ENCODE data around the gene FCER2. TPM values are rescaled to one million over a fixed set of nuclear protein-coding genes. Genes with fewer than 3 reads are reported as not detected.

FCER2 gene
- total RNA-seq, 1 experiment from 2014 or later: not detected

DNA sequence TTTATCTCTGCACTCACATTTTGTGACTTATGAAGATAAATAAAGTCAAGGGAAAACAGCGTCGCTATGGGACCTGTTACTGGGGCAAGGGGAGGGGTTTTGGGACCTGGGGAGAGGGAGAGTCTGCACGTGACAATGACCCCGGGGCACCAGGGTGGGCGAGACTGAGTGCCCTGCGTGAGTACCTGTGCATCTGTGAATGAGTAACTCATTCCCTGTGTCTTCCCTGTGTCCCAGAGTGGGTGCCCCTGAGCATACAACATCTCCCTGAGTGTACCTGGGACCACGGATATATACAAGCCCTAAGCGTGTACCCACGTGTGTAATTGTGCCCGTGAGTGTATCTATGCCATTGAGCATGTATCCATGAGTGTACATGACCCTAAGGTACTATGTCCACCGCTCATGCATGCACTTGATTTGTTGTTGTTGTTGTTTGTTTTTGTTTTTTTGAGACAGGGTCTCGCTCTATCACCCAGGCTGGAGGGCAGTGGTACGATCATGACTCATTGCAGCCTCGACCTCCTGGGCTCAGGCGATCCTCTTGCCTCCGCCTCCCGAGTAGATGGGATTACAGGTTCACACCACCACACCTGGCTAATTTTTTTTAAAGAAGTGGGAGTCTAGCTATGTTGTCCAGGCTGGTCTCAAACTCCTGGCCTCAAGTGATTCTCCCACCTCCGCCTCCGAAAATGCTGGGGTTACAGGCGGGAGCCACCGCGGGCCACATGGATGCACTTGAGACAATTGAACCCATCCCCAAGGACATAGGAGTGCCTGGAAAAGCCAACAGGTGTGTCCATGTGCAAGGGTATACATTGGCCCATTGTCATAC, 21.9 kb downstream of the FCER2 start:
- DNase-seq (ENCODE audit: extremely low read depth, low read depth): no peak

DNA sequence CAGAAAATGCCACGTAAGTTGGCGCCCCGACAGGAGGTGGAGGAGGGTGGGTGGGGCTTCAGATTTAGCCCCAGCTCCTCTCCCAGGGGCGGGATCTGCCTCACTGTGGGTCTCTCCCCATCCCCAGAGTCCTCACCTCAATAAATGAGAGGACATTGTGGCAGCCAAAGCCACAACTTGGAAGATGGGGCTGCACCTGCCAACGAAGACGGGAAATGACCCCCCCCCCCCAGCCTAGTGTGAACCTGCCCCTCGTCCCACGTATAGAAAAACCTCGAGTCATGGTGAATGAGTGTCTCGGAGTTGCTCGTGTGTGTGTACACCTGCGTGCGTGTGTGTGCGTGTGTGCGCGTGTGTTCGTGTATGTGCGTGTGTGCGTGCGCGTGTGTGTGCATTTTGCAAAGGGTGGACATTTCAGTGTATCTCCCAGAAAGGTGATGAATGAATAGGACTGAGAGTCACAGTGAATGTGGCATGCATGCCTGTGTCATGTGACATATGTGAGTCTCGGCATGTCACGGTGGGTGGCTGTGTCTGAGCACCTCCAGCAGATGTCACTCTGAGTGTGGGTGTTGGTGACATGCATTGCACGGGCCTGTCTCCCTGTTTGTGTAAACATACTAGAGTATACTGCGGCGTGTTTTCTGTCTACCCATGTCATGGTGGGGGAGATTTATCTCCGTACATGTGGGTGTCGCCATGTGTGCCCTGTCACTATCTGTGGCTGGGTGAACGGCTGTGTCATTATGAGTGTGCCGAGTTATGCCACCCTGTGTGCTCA, 22.8 kb downstream of the FCER2 start:
- no peak for DNase-seq (ENCODE audit: extremely low read depth, low read depth)

DNA sequence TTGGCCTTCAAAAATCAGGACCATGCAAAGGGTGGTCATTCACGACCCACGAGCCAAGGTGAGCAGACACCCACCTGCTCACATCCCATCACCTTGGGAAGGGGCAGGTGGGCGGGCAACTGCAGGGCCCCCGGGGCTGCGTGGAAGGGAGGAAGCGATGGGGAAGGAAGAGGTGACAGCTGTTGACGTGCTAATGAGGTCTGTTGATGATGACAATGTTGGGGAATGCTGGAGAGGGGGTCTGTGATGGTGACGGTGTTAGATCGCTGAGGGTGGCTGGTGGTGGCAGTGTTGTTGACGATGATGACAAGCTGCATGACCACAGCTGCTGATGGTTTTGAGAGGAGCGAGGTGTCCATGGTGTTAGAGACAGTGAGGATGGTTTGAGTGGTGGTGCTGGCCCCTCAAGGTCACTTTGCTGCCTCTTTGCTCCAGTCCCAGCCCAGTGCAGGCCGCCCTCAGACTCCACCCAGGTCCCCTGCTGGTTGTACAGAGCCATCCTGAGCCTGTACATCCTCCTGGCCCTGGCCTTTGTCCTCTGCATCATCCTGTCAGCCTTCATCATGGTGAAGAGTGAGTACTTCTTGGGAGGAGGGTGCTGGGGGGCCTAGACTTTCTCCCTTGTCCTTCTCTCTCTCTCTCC, 24.1 kb downstream of the FCER2 start:
- DNase-seq (ENCODE audit: extremely low read depth, low read depth): no peak

DNA sequence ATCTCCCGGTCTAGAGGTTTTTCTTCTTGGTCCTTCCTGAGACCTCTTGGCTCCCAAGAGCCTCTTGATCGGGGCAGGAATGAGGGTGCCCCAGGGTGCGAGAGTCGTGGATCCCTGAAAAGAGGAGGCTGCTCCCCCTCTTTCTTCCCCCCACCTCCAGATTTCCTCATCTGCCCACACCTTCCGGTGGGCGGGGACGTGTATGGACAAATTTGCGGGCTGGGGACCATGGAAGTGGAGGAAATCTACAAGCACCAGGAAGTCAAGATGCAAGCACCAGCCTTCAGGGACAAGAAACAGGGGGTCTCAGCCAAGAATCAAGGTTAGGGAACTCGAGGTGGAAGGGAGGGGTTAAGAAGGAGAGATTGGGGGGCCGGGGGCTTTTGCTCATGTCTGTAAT, 25.1 kb downstream of the FCER2 start, which contains the start of gene MCEMP1:
TSS of gene MCEMP1 (plus strand) at position 237 of the 400 bp plus-strand sequence. CDS start at position 268, 31 bp downstream.
- no peak for DNase-seq (ENCODE audit: extremely low read depth, low read depth)

DNA sequence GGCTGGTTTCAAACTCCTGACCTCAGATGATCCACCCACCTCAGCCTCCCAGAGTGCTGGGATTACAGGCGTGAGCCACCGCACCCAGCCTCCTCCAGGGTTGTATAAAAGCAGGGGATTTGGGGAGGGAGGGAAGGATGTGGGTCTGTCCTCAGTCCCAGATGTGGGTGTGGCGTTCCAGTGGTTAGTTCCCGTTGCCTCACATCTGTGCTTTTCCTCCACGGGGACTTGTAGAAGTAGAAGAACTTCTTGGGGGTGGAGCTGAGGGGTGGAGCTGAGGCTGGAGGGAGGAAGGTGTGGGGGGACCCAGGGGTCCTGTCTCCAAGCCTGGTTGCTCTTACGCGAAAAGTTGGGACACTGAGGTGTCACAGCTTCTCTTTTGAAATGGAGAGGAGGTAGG, 25.6 kb downstream of the FCER2 start:
- no peak for DNase-seq (ENCODE audit: extremely low read depth, low read depth)

DNA sequence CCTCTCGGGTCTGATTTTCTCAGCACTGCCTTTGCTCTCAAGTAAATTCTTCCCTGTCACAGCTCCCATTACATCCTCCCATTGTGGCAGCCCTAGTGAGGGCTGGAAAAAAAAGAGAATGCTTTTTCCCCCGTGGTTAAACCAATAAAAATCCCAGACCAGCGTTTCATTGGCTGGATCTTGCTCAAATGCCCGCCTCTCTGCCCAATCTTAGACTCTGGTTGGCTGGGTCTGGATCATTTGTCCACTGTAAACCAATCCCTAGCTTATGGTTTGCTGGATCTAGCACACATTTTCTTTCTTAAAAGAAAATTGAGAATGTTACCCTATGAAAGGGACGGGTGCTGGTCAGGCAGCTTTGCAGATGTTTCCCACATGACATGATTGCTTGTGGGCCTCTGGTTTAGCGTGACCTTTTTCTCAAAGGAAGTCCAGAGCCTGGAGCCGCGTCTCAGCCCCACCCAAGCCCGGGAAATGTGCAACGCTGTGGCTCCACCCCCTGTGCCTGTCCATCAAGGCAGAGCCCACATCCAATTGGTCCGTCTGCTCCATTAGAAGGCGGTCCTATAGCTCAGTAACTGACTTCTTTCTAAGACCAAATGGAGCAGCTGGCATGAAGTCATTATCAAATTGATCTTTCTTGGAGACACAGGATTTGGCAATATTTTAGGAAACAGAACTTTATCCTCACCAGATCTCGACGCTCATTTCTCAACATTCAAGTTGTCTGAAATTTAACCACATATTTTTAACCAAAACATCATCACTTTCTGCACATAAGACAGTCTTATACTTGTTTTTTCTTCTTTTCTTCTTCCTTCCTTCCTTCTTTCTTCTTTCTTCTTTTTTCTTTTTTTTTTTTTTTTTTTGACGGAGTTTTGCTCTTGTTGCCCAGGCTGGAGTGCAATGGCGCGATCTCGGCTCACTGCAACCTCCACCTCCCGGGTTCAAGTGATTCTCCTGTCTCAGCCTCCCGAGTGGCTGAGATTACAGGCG, 27.6 kb downstream of the FCER2 start:
- peak; percentile 50 for DNase-seq (ENCODE audit: extremely low read depth, low read depth)

DNA sequence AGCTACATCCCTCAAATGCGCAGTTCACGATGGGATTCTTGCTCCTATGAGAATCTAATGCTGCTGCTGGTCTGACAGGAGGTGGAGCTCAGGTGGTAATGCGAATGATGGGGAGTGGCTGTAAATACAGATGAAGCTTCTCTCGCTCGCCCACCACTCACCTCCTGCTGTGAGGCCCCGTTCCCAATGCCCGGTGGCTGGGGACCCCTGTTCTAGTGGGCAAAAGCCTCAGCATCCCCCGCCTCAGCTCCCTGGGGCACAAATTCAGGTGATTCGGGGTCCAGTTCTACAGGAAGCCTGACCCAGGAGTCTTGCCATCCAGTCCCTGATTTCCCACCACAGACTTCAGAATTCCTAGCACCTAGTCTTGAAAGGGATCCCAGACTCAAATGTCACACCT, 29.4 kb downstream of the FCER2 start:
- no peak for DNase-seq (ENCODE audit: extremely low read depth, low read depth)

DNA sequence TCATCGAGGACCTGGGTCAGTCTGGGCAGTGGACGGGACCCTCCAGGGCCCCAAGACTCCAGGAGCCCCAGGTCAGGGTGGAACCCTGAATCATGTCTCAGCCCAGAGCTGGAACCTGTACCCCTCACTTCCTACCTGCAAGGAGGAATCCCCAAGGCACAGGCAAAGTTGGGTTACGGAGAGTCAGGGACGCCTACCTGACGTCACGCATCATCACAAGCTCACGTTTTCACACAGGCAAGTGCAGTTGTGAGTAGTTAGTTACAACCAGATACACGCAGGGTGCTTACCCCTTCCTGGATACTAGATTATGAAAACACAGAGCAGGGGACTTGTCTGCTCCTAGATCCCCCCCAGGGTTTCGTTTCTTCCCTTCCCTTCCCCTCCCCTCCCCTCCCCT, 31.1 kb downstream of the FCER2 start:
- no peak for DNase-seq (ENCODE audit: extremely low read depth, low read depth)

DNA sequence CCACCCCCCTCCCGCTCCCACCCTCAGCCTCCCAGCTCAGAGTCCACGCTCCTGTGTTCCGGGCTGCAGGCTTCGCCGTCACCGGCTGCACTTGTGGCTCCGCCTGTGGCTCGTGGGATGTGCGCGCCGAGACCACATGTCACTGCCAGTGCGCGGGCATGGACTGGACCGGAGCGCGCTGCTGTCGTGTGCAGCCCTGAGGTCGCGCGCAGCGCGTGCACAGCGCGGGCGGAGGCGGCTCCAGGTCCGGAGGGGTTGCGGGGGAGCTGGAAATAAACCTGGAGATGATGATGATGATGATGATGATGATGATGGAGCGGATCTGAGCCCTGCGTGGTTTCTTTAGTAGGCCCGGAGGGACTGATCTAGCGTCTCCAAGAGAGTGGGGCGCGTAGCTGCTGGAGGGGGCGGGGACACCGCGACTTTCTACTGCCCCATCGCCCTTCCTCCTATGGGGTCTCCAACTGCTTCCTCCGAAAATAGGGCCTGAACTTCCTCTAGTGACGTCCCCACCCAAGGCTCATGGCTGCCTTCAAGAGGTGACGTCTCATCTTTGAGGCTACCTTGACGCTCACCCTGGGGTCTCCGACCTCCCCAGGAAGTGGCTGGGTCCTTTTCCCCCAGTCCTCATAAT, 31.7 kb downstream of the FCER2 start:
- no peak for DNase-seq (ENCODE audit: extremely low read depth, low read depth)

DNA sequence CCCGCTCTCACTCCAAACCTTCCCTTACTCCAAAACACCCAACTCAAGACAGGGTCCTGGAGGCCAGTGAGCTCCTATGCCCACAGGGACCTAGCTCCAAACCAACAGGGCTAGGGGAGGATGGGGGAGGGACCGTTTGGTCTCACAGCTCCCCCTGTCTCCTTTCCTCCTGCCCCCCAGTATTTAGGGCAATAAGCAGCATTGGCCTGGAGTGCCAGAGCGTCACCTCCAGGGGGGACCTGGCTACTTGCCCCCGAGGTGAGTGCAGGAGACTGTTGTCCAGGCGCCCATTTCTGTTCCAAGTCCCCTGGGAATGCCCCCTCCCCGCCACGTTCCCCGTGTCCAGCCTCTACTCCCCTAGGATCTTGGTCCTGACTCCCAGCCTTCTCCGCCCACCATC, 32.3 kb downstream of the FCER2 start:
- DNase-seq (ENCODE audit: extremely low read depth, low read depth): no peak

DNA sequence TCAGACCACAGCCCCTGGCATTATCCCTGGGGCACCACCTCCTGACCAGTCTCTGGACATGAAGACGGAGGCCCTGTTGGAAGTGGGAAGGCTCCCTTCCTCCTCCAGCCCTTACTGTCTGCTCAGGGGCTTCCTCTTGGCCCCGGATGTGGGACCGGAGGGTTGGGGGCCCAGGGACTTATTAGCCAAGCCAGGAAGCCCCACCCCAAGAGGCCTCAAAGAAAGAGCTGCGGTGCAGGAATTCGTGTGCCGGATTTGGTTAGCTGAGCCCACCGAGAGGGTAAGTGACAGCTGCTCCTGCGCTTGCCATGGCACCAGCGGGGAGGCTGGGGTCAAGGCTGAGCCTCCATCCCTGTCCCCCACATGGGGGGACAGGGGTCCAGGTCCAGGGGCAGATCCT, 33.1 kb downstream of the FCER2 start, which contains the start of gene RETN:
TSS of gene RETN (plus strand) at position 208 of the 400 bp plus-strand sequence. CDS start 278 bp downstream, outside the sequence.
- DNase-seq (ENCODE audit: extremely low read depth, low read depth): no peak

DNA sequence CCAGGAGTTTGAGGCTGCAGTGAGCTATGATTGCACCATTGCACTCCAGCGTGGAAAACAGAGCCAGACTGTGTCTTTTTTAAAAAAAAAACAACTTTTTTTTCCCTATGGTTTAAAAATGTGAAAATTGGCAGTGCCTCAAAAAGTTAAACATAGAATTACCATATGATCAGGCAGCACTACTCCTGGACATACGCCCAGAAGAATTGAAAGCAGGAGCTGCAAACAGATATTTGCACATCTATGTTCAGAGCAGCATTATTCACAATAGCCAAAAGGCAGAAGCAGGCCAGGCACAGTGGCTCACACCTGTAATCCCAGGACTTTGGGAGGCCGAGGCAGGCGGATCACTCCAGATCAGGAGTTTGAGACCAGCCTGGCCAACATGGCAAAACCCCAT, 36.9 kb downstream of the FCER2 start:
- no peak for DNase-seq (ENCODE audit: extremely low read depth, low read depth)

DNA sequence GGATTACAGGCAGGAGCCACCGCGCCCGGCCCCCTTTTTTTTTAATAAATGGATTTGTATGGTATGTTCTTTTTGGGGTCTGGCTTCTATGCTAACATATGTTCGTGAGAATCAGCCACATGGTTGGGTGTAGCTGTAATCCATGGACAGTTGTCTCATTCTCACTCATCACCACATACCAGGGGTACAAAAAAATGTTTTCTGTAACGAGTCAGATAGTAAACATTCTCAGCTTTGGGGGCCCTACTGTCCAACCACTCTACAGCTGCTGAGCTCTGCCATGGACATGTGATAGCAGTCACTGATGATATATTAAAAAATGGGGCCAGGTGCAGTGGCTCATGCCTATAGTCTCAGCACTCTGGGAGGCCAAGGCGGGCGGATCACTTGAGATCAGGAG, 38.2 kb downstream of the FCER2 start:
- DNase-seq (ENCODE audit: extremely low read depth, low read depth): no peak

DNA sequence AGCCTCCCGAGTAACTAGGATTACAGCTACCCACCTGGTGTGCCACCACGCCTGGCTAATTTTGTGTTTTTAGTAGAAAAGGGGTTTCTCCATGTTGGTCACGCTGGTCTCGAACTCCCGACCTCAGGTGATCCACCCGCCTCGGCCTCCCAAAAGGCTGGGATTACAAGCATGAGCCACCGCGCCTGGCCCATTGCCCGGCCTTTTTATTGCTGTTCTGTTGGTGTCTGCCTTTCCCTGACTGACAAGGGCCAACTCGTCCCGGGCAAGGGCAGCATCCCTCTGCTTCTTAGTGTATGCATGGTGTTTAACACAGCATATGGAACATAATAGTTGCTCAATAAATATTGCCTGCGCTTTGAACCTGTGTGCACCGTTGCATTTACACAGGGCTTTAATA, 39.3 kb downstream of the FCER2 start:
- no peak for DNase-seq (ENCODE audit: extremely low read depth, low read depth)

DNA sequence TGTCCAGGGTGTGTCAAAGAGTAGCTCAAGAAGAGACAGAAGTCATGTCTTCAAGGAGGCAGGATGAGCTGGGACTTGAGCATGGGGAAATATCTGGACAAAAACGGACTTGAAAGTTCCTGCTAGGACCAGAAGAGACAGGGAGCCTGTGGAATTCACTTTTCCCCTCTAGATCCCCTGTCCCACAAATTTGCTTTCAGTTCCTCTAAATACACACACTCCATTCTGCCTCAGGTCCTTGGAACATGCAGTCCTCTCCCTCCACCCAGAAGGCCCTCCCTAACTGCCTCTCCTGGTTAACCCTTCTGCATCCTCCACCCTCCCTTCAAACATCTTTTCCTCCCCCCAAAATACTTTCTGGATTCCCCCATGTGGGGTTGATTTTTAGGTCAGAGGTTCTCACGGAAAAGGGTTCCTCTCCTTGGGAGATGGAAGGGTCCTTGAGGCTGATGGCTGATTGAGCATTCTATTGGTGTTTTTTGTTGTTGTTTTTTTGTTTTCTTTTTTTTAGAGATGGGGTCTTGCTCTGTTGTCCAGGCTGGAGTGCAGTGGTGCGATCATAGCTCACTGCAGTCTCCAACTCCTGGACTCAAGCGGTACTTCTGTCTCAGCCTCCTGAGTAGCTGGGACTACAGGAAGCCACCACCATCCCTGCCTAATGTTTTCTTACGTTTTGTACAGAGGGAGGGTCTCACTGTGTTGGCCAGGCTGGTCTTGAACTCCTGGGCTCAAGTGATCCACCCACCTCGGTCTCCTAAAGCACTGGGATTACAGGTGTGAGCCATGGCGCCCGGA, 40.0 kb downstream of the FCER2 start:
- no peak for DNase-seq (ENCODE audit: extremely low read depth, low read depth)

DNA sequence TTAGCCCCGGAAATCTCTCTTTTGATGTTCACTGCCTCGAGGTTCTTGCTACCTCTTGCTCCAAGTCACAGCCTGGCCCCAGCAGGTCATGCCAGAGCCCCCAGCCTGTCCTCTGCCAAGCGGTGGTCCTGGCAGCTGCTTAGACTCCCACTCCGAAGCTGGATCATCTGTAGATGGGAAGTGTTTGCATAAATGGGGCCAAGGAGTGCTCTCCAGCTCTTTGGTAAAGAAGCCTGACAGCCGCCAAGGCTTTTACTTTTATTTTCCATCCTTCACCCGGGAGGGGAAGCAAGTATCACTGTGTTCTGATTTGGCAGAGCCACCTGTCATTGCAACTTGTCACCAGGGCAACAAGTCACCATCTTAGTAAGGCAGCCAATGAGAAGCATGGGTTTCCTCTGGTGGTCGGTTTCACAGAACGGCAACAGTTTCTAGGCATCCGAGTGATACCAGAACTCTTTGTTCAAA, 43.7 kb downstream of the FCER2 start:
- no peak for DNase-seq (ENCODE audit: extremely low read depth, low read depth)

DNA sequence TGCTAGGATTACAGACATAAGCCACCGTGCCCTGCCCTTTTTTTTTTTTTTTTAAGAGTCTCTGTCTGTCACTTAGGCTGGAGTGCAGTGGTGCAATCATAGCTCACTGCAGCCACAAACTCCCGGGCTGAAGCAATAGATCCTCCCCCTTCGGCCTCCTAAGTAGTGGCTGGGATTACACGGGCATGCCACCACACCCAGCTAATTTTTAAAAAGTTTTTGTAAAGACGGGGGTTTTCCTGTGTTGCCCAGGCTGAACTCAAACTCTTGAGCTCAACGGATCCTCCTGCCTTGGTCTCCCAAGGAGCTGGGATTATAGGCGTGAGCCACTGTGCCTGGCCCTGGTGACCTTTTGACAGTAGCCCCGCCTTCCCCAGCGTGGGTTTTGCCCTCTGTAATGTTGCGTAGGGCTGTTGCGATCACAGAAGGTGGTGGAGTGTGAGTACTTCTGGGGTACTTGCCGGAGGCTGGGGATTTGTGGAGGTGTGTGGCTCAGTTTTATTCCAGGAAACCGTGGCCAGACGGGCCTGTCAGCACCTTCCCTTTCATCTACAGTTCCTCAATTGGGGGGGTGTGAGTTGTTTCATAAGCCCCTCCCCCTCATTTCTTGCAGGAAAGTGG, 44.7 kb downstream of the FCER2 start:
- no peak for DNase-seq (ENCODE audit: extremely low read depth, low read depth)

DNA sequence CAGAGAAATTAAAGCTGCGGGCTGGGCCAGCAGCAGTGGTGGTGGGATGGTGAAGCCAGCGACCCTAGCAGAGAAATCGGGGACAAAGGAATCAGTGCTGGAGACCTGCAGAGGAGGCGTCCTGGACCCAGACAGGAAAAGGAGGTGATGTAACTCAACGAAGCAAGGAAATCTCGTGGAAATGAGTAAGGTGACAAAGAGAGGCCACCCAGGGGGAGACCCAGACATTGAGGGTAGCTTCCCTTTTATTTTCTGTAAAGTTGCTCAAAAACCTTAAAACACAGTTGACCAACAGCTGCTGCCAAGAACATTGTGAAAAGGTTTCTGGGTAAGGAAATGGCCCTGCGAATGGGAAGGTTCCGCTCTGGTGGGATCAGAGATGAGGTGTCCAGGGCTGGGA, 46.4 kb downstream of the FCER2 start:
- DNase-seq (ENCODE audit: extremely low read depth, low read depth): no peak

All from NCI-H460 (cell line).